ENCODE measurements around the gene NRARP. TPM values are rescaled to one million over a fixed set of nuclear protein-coding genes. Genes with fewer than 3 reads are reported as not detected.
A peak's percentile ranks its signal among the peaks of the same experiment; 100 is the strongest.

NRARP gene
- total and polyA plus RNA-seq, 2 donors (not counting 1 experiment from before 2014, with no cell fraction given), result 5.7 to 11.5 TPM

GRCh38 chr9:137326445-137327065 lies 24.5 kb upstream of the NRARP start:
- peak overlapping the region; percentile 87 for H3K27ac Mint-ChIP-seq
- ATAC-seq (ENCODE audit: low read depth) (peak; percentile 90), DNase-seq (peak; percentile 94)
- peaks cover 0 to 12% (median 0%) of the 10 kb centered on the region in 3 donors for H3K9me3 ChIP-seq (ENCODE audit: control extremely low read depth in 1 of 3, control insufficient read depth in 2 of 3, insufficient read depth in 1 of 3, low read length in 2 of 3)
- H3K9me3 Mint-ChIP-seq (ENCODE audit: insufficient read depth), result peaks cover 2% of the 10 kb centered on the region
- no peak for TF ChIP-seq CTCF (IDR thresholded peaks at IDR 0.05)
- TF ChIP-seq EZH2 (IDR thresholded peaks at IDR 0.05; ENCODE audit: borderline replicate concordance, insufficient read depth, low read depth, low read length, poor library complexity, severe bottlenecking), result no peak
- H3K4me3 Mint-ChIP-seq, result peak overlapping the region; percentile 85
- H3K27me3 ChIP-seq (replicated peaks in 1 of 4; ENCODE audit: control extremely low read depth in 1 of 4, control insufficient read depth in 3 of 4, insufficient read depth in 4 of 4, low read length in 3 of 4), result peaks cover 0 to 6% (median 3%) of the 10 kb centered on the region in 4 experiments
- peak overlapping the region; percentile 31 for H2AFZ ChIP-seq (ENCODE audit: insufficient read depth, low read depth, low read length, poor library complexity, severe bottlenecking)
- no peaks in the 10 kb centered on the region for H3K79me2 ChIP-seq (ENCODE audit: control insufficient read depth, insufficient read depth, low read length)
- H3K27me3 Mint-ChIP-seq, result peaks cover 11% of the 10 kb centered on the region
- ChIA-PET CTCF (interaction anchor here (4.0 kb wide), 1 partner anchor 24 kb away, joined by 21 read pairs; the partner anchor contains the start of gene NRARP), POLR2A (interaction anchor here (0.7 to 1.0 kb wide), 3 partner anchors 12 to 92 kb away, joined by 3 to 5 read pairs (median 3); partner anchors contain the start of gene NRARP)
- H3K9ac ChIP-seq (ENCODE audit: low read length), result peak overlapping the region; percentile 39
- H3K4me1 Mint-ChIP-seq, result peaks cover 27% of the 10 kb centered on the region
- no peaks in the 10 kb centered on the region for H4K20me1 ChIP-seq (ENCODE audit: control insufficient read depth, insufficient read depth, low read length, poor library complexity, severe bottlenecking)
- WGBS (ENCODE audit: insufficient coverage), result 7% methylated on average over 9 of the region's 19 CpGs
- H3K4me1 ChIP-seq (ENCODE audit: control insufficient read depth in 2 of 2, insufficient read depth in 2 of 2, low read length in 2 of 2), result peaks cover 13 to 23% of the 10 kb centered on the region in 2 donors
- intact Hi-C loops (cut with micrococcal nuclease), result loop anchor here (1.0 kb wide), 2 partner anchors 24 to 85 kb away; partner anchors contain the start of genes NRARP and TUBB4B
- H3K27ac ChIP-seq (ENCODE audit: low read length in 2 of 2), result peak overlapping the region; percentile 62 to 77
- H3K36me3 ChIP-seq (replicated peaks in 1 of 2; ENCODE audit: control extremely low read depth in 1 of 2, control insufficient read depth in 1 of 2, extremely low read depth in 1 of 2, insufficient read depth in 2 of 2, low read length in 1 of 2), result no peaks in the 10 kb centered on the region
- peak overlapping the region; percentile 67 for H3K4me2 ChIP-seq (replicated peaks; ENCODE audit: low read depth, low read length, poor library complexity, severe bottlenecking)
- peak overlapping the region; percentile 28 to 54 (median 42) for H3K4me3 ChIP-seq (ENCODE audit: control extremely low read depth in 1 of 5, extremely low read depth in 1 of 5, insufficient read depth in 1 of 5, low read depth in 2 of 5, low read length in 4 of 5)

- Mint-ChIP-seq H3K27me3 (peaks cover 11% of the 10 kb centered on the region), H3K9me3 (ENCODE audit: insufficient read depth) (peaks cover 2% of the 10 kb centered on the region), H3K4me3 (no peak overlapping the region), H3K27ac (peak overlapping the region; percentile 20), H3K4me1 (peaks cover 28% of the 10 kb centered on the region)
- peak overlapping the region; percentile 62 to 77 for H3K27ac ChIP-seq (ENCODE audit: low read length in 2 of 2)
- H3K27me3 ChIP-seq (replicated peaks in 1 of 4; ENCODE audit: control extremely low read depth in 1 of 4, control insufficient read depth in 3 of 4, insufficient read depth in 4 of 4, low read length in 3 of 4), result peaks cover 0 to 6% (median 3%) of the 10 kb centered on the region in 4 experiments
- TF ChIP-seq EZH2 (IDR thresholded peaks at IDR 0.05; ENCODE audit: borderline replicate concordance, insufficient read depth, low read depth, low read length, poor library complexity, severe bottlenecking) (no peak), CTCF (IDR thresholded peaks at IDR 0.05) (no peak)
- H2AFZ ChIP-seq (ENCODE audit: insufficient read depth, low read depth, low read length, poor library complexity, severe bottlenecking), result no peak overlapping the region
- peak overlapping the region; percentile 67 for H3K4me2 ChIP-seq (replicated peaks; ENCODE audit: low read depth, low read length, poor library complexity, severe bottlenecking)
- no peaks in the 10 kb centered on the region for H4K20me1 ChIP-seq (ENCODE audit: control insufficient read depth, insufficient read depth, low read length, poor library complexity, severe bottlenecking)
- 94% methylated on average over 9 of the region's 12 CpGs for WGBS (ENCODE audit: insufficient coverage)
- H3K4me3 ChIP-seq (ENCODE audit: control extremely low read depth in 1 of 5, extremely low read depth in 1 of 5, insufficient read depth in 1 of 5, low read depth in 2 of 5, low read length in 4 of 5), result no peak overlapping the region
- intact Hi-C loops (cut with micrococcal nuclease), result loop anchor here (1.0 kb wide), 2 partner anchors 23 to 84 kb away; partner anchors contain the start of genes NRARP and TUBB4B
- peaks cover 20 to 30% of the 10 kb centered on the region in 2 donors for H3K4me1 ChIP-seq (ENCODE audit: control insufficient read depth in 2 of 2, insufficient read depth in 2 of 2, low read length in 2 of 2)
- H3K9me3 ChIP-seq (ENCODE audit: control extremely low read depth in 1 of 3, control insufficient read depth in 2 of 3, insufficient read depth in 1 of 3, low read length in 2 of 3), result peaks cover 0 to 13% (median 0%) of the 10 kb centered on the region in 3 donors
- ChIA-PET POLR2A (interaction anchor here (0.7 kb wide), 1 partner anchor 24 kb away, joined by 9 read pairs; the partner anchor contains the start of gene NRARP), CTCF (interaction anchor here (4.0 kb wide), 1 partner anchor 23 kb away, joined by 21 read pairs; the partner anchor contains the start of gene NRARP)
- peak; percentile 5 for DNase-seq
- ATAC-seq (ENCODE audit: low read depth), result no peak
- H3K9ac ChIP-seq (ENCODE audit: low read length), result no peak overlapping the region
- H3K79me2 ChIP-seq (ENCODE audit: control insufficient read depth, insufficient read depth, low read length), result no peaks in the 10 kb centered on the region
- no peaks in the 10 kb centered on the region for H3K36me3 ChIP-seq (replicated peaks in 1 of 2; ENCODE audit: control extremely low read depth in 1 of 2, control insufficient read depth in 1 of 2, extremely low read depth in 1 of 2, insufficient read depth in 2 of 2, low read length in 1 of 2)
Measured at GRCh38 chr9:137325799-137326198, 23.7 kb upstream of the NRARP start.
